ENCODE results near the gene AIFM3.

AIFM3 gene

GRCh38 chr22:20975541-20976290, 8.7 kb downstream of the AIFM3 start:
- DNase-seq (ENCODE audit: low read depth in 2 of 2), result no peak

DNA sequence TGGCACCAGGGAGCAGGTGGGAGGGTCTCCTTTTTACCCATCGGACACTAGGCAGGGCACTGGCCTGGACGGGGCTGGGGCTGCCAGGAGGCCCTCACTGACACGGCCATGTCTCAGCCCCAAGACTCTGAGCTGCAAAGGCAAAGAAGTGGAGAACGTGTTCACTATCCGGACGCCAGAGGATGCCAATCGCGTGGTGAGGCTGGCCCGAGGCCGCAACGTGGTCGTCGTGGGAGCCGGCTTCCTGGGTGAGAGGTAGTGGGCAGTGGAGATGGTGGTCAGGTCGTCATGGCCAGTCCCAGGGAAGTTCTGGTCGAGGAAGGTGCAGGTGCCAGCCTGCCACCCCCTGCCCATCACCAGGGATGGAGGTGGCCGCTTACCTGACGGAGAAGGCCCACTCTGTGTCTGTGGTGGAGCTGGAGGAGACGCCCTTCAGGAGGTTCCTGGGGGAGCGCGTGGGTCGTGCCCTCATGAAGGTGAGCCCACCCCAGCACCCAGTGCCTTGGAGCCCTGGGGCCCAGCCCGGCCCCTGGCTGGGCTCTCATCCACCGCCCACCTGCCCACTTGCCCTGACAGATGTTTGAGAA, 9.3 kb downstream of the AIFM3 start:
- DNase-seq (ENCODE audit: low read depth in 2 of 2), result no peak

DNA sequence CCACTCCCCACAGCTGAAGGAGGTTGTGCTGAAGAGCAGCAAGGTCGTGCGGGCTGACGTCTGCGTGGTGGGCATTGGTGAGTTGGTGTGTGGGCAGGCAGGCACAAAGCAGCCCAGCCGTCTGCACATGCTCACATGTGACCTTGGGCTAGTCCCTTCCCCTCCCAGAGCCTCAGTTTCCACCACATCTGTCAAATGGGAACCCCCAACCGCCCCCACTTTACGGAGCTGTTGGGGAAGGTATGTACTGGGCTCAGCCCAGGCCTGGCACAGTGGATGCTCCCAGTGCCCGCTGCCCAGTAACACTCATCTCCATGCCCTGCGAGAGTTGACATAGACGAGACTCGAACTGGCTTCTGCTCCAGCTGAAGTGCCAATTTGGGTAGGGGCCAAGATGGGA, 10.0 kb downstream of the AIFM3 start:
- no peak for DNase-seq (ENCODE audit: low read depth in 2 of 2)

GRCh38 chr22:20977516-20978170, 10.6 kb downstream of the AIFM3 start:
- no peak for DNase-seq (ENCODE audit: low read depth in 2 of 2)

DNA sequence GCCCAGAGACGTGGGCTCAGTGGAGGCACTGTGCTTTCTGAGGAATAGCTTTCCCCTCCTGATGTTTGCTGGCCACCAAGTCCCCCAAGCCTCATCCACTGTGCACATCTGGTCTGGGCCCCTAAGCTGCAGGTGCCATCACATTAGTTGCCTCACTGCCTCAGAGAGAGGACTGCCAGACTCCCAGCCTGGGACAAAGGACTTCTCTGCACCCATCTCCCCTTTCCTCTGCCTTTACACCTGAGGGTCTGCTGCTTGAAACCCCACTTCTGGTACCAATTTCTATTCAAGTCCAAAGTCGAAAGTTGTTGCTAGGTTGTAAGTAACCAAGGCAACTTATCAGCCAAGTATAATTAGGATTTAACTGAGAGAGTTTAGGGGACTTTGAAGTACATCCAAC, 11.4 kb downstream of the AIFM3 start:
- DNase-seq (ENCODE audit: low read depth in 2 of 2), result no peak

DNA sequence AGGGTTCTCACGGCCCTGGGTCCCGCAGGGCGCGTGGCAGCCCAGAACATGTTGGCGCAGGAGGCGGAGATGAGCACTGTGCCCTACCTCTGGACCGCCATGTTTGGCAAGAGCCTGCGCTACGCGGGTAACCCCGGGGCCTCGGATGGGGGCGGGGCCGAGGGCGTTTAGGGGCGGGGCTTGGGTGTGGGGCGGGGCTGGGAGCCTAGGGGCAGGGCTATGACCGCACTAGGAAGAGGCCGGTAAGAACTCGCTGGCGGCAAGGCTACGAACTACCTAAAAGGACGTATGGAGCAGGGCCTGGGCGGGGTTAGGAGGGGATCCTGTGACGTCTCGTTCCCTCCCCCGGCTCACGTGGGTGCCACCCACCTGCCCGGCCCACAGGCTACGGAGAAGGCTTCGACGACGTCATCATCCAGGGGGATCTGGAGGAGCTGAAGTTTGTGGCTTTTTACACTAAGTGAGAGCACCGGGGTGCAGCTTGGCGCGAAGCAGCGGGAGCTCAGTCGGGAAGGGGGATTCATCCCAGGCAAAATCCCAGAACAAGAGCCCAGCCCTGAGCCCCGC, 12.3 kb downstream of the AIFM3 start:
- DNase-seq (ENCODE audit: low read depth in 2 of 2), result peak; percentile 32 to 37

- DNase-seq (ENCODE audit: low read depth in 2 of 2), result no peak
These were observed 12.9 kb downstream of the AIFM3 start for GRCh38 chr22:20979940-20980453.

GRCh38 chr22:20980523-20980922, 13.5 kb downstream of the AIFM3 start:
- no peak for DNase-seq (ENCODE audit: low read depth in 2 of 2)

- no peak for DNase-seq (ENCODE audit: low read depth in 2 of 2)
These were observed 14.1 kb downstream of the AIFM3 start for GRCh38 chr22:20980938-20981722.

DNA sequence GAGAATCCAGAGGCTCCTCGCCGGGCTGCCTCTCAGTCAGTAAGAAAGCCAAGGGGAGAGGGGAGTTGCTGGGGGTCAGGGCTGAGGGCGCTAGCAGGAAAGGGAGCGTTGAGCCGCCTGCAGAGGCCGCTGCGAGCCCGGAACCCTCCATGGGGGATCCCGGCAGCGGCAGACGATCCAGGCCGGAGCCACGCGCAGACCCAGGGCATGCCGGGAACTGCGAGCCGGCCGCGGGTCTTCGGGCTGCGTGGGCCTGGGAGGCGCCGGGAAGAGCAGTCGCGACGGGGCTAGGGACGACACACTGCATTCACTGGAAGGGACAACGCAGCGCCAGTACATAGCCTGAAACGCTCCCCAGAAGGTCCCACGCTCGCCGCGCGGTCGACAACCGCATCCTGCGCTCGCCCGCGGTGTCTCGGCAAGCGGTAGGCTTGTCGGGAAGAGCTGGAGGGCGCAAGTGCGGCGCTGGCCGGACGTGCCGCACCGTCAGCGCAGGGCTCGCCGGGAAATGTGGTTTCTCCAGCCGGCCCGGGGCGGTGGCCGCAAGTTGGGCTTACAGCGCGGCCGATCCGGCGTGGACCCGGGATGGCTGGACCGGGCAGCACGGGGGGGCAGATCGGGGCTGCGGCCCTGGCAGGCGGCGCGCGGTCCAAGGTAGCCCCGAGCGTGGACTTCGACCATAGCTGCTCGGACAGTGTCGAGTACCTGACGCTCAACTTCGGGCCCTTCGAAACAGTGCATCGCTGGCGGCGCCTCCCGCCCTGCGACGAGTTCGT, 14.9 kb downstream of the AIFM3 start, which contains the start of gene LZTR1:
TSS of gene LZTR1 (plus strand) at position 511 of the 776 bp plus-strand sequence. CDS start at position 586, 75 bp downstream.
- peak; percentile 44 to 47 for DNase-seq (ENCODE audit: low read depth in 2 of 2)

GRCh38 chr22:20982563-20982882, 15.5 kb downstream of the AIFM3 start:
- DNase-seq (ENCODE audit: low read depth in 2 of 2), result no peak

DNA sequence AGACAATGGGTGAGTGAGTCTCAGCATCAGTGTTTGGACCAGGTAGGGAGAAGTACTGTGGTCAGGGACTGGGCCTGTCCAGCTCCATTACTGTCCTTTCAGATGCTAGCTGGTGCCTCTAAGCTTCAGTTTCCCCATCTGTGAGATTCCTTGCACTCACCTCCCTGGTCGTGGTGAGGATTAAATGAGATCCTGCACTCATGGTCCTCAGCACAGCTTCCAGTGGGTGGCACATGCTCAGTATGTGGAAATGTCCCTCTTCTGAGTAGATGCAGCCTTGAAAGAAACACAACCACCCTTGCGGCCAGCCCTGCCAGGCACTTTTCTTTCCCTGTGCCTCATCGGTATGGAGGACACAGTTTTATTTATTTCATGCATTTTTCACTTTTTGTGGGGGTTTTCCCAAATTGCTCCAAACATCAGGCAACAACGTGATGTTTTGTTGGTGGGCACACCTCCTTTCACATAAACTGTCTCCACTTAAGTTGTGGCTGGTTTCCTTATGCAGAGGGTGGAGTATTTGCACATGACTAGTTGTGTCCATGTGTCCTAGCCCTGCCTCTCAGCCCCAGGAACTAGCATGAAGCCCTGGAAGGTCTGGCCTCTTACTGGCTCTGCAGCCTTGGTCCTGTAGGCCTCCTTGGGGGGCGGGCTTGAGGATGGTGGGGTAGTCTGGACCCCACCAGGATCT, 16.2 kb downstream of the AIFM3 start:
- DNase-seq (ENCODE audit: low read depth in 2 of 2), result no peak

DNA sequence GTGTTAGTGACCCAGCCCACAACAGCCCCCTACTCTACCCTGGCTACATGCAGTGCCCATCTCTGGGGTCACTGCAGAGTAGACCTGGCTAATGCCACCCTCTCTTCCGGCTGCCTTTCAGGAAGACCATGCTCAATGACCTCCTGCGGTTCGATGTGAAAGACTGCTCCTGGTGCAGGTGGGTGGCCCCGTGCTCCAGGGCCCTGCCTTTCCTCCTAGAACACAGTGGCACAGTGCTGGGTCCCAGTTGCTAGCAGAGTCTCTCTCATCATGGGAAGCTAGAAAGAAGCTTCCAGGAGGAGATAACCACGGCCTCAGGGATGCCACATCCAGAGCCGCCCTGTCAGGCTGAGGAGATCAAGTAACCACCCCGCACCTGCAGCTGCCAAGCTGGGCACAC, 18.7 kb downstream of the AIFM3 start:
- no peak for DNase-seq (ENCODE audit: low read depth in 2 of 2)

DNA sequence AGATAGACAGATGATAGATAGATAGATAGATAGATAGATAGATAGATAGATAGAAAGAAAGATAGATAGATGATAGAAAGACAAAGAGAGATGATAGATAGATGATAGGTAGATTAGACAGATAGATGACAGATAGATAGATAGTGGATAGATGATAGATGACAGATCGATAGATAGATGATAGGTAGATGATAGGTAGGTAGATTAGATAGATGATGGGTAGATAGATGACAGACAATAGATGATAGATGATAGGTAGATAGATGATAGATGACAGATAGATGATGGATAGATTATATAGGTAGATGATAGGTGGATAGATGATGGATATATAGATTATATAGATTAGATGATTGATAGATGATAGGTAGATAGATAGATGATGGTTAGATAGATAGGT, 19.3 kb downstream of the AIFM3 start:
- no peak for DNase-seq (ENCODE audit: low read depth in 2 of 2)

DNA sequence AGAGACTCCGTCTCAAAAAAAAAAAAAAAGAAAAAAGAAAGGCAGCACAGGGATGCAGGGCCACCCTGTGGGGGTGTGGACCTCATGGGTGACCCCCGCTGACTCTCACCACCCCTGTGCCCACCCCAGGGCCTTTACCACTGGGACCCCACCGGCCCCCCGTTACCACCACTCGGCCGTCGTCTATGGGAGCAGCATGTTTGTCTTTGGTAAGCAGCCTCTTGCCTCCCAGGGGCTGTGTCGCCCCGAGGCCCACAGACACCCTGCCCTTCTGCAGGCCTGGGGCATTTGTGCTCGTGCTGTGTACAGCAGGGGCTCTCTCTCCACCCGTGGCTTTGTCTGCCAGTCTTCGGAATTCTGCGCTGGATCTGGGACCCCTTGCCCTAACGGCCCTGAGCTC, 20.3 kb downstream of the AIFM3 start:
- DNase-seq (ENCODE audit: low read depth in 2 of 2), result no peak

- no peak for DNase-seq (ENCODE audit: low read depth in 2 of 2)
These were observed 21.7 kb downstream of the AIFM3 start for GRCh38 chr22:20988573-20989322.

DNA sequence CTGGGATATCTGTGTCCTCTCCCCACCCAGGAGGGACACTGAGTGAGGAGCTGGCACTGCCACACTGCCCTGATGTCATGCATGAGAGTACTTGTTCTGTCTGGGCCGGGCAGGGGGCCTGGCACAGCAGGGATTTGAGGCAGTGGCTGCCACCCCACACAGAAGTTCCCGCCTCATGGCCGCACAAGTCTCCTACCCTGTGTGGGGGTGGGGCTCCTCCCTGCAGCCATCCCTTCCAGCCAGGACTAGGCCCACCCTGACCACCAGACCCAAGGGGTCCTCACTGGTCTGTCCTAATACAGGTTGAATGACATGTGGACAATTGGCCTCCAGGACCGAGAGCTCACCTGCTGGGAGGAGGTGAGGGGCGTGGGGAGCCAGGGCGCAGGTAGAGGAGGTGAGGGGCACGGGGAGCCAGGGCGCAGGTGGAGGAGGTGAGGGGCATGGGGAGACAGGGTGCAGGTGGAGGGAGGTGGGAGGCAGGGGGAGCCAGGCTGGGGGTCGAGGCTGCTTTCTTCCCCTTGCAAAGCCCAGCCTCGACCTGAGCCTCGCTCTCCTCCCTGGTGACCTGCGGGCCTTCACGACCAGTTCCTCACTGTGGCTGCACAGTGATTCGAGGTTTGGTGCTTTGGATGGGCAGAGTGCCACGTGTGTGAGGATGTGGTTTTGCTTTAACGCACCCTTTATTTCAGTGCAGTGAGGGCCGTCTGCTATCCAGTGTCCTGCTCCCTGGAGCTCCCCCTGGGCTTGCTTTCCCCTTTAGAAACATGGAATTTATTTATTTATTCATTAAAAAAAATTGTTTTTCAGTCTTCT, 22.5 kb downstream of the AIFM3 start:
- DNase-seq (ENCODE audit: low read depth in 2 of 2), result no peak
